Stomach (tissue), 4 donors: Measurements from ENCODE around the gene PDE3A.

Experiments
- EP300 ChIP-seq: sonication (generic); formaldehyde crosslinking; IDR thresholded peaks from one replicate; pipeline ENCODE4 v1.6.1; 2017; ENCODE audit warnings: antibody characterized with exemption
- POLR2A ChIP-seq, 4 donors: fragments of 450-650 bp; IDR thresholded peaks; one replicate each; pipeline ENCODE4 v1.6.1; 2016; ENCODE audit warnings: antibody characterized with exemption in 4 of 4, control low read depth in 2 of 4, mild to moderate bottlenecking in 1 of 4, moderate library complexity in 1 of 4
- POLR2AphosphoS5 ChIP-seq, 3 donors: sonication (generic); formaldehyde crosslinking; IDR thresholded peaks; one replicate each; pipeline ENCODE4 v1.6.1; 2016; ENCODE audit warnings: antibody characterized with exemption in 3 of 3

DNA sequence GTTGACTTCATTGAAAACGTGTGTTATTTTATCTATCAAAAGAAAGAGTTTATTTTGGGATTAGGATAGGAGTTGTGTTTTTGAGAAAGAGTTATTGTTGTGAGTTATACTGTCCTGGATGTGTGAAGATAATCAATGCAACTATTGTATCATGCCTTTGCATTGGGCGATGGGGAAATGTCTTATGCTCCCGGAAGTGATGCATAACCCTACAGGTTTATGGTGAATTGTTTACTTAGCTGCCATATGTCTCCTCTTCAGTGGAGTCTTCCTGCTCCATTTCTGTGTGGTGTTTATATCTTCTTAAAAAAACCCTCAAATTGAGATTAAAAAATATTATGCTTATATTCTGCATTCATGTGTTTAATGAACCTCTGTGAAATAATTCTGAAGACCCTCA lies 6.5 kb downstream of the PDE3A start:
- TF ChIP-seq EP300 = no peak
- TF ChIP-seq POLR2AphosphoS5 (IDR thresholded peaks at IDR 0.05) = no peak
- no peak for TF ChIP-seq POLR2A (IDR thresholded peaks at IDR 0.05)
